Urothelium cell line (cell line): ENCODE data around the gene SIK3.

Experiments
- DNase-seq: peaks from one replicate; pipeline ENCODE4 v3.0.0; 2011; ENCODE audit warnings: low spot score, mixed read lengths
- FAIRE-seq: peaks from 2 replicates; lab custom pipeline; 2011; peaks lifted over from hg19 to GRCh38; lab: Jason Lieb, UNC

The SIK3 gene

DNA sequence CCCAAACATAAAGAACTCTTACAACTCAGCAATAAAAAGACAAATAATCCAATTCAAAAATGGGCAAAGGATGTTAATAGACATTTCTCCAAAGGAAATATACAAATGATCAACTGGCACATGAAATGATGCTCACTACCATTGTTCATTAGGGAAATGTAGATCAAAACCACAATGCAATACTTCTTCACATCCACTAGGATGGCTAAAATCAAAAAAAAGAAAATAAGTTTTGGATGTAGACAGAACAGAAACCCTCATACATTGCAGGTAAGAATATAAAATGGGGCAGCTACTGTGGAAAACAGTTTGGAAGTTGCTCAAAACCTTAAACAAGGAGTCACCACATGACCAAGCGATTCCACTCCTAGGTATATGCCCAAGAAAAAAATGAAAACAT, 16.3 kb downstream of the SIK3 start:
- DNase-seq (no peak), FAIRE-seq (no peak)

DNA sequence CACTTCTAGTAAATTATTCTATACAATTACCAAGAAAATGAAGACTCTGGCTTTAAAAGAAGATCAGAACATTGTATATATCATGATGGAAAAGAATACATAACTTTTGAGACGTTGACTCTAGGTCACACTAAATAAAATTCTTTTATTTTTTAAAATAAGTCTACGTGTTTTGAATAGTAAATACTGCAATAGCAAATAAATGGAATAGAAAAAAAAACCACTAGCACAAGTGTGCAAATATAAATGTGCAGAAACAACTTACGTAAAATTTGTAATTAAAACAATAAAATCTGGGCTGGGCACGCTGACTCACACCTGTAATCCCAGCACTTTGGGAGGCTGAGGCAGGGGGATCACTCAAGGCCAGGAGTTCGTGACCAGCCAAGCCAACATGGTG, 17.9 kb downstream of the SIK3 start:
- FAIRE-seq: no peak
- no peak for DNase-seq

DNA sequence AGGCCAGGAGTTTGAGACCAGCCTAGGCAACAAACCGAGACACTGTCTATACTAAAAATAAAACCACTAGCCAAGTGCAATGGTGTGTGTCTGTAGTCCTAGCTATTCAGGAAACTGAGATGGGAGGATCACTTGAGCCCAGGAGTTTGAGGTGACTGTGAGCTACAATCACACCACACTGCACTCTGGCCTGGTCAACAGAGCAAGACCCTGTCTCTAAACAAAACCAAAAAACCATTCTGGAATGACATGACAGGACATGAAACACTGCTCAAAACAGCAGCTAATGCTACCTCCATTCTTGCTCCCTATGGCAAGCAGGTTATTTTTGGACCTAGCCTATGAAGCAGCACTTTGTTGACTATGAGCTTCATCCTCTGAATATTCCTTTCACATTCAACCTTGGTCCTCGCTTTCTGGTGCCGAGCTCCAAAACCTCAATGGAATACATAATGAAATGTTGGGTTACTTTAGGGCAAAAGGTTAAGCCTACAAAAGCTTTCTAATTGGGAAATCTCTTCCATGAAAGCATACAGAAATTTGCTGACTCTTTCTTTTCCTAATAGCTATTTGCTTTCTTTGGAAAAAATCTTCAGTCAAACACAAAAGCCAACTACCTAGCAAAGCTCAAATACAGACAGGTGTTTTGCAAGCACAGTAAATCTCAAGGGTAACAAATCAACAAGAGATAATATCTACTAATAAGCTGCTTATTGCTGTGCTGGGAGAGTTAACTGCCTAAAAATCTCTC, 21.1 kb downstream of the SIK3 start:
- no peak for FAIRE-seq
- DNase-seq: no peak

DNA sequence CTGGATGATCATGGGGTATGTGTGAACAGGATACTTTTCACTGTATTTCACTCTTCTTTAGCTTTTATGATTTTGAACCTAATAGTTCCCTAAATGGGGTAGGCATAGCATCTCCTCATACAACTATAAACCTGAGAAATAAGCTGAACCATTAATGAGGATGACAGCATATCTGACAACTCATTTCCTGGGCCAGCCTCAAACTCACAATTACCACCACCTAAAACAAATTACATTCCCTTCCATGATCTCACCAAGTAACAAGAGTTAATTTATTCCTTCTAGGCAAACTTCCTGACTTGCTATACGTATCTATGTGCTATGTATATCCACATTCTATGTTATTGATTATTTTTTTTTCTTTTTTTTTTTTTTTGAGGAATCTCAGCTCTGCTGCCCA, 23.0 kb downstream of the SIK3 start:
- DNase-seq (no peak), FAIRE-seq (no peak)

DNA sequence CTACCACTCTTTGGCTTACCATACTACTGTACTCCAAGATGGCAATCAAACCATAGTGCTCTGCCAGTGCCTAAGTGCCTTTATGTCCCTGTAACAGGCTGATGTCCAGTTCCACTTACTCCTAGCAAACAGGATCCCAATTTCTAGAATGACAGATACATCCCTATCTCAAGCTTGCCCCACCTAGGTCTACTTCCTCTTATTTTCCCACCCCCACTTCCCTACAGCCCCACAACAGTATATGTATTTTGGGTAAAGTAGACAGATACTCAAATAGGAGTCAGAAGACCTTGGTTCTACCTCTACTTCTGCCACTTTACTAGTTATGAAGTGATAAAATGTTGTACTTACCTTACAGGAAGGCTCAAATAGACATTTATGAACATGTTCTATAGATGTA, 24.1 kb downstream of the SIK3 start:
- DNase-seq: no peak
- FAIRE-seq: no peak

DNA sequence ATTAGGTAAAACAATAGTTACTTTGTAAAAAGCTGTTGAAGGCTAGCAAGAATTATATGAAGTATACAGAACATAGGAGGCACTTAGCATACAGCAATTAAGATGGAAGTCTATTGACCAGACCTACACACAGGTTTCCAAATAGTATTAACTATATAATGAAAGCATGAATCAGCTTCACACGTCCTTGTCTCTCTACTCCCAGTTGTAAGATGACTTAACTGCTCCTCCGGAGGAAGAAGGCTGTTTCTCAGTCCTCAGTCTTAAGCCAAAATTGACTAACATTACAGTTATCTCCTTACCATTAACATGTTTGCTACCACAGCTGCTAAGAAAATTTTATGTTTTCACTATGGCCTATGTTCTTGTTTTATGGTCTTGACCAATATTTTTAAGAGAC, 24.7 kb downstream of the SIK3 start:
- FAIRE-seq (no peak), DNase-seq (no peak)

DNA sequence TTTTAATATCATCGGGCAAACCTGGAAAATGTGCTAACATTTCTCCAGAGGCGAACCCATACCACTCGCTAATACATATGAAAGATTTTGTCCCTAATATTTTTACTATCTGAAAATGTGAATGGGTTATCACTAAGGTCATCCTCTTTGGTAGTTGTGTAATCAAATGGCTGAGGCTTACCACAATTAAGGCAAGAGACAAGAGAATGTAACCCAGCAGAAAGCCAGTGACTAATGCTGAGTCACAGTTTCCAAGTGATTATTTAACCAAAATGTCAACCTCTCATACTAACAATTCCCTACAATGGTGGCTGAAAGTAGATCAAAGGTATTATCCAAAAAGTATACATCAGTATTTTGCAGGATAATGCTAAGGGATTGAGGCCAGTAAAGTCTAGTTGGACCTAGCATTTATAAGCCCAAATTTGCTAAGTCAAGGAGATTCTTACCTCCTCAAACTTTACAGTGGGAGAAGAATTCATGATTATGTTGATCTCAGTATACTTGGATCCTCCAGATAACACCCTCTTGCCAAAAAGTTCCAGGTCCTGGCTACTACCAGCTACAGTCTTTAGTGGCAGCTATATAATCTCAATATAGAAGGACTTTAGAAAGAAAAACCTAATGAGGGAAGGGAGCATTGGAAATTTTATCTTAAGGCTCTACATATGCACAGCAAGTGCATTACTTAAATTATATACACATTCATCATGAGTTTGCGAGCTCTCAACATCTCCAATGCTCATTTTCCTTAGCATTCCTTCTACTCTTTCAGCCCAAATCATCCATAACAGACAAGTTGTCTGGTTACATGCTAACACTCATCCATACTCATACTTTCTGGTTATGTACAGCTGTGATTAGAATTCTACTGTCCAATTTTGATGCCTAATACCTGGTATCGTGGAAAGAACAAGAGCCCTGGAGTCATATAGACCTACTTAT, 25.4 kb downstream of the SIK3 start:
- FAIRE-seq (no peak), DNase-seq (peak; percentile 61)

DNA sequence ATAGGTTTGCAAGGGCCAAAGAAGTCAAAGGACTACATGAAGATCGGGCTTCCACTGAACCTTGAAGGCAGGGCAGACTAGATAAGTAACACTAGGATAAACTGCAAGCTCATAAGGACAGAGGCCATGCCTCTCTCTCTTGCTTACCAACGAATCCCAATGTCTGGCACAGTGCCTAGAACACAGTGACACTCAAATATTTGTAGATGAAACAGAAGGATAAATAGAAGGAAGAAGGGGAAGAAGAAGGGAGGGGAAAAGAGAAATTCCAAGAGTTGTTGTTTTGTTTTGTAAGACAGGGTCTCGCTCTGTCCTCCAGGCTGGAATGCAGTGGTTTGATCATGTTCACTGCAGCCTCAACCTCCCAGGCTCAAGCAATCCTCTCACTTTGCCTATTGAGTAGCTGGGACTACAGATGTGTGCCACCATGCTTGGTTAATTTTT, 26.9 kb downstream of the SIK3 start:
- no peak for FAIRE-seq
- peak; percentile 12 for DNase-seq

DNA sequence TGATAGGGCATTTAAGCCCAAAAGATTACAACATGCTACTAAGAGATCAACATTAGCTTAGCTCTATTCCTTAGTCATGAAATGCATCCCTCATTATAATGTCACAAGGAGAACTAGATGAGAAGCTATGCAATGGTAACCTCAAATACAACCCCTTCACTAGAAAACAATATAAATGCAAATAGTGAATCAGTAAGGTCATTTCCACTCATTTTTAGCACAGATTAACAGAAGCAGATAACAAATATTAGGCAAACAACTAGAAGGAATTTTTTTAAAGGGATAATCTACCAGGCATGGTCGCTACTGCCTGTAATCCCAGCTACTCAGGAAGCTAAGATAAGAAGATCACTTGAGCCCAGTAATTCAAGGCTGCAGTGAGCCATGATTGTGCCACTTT, 28.2 kb downstream of the SIK3 start:
- FAIRE-seq: no peak
- no peak for DNase-seq

DNA sequence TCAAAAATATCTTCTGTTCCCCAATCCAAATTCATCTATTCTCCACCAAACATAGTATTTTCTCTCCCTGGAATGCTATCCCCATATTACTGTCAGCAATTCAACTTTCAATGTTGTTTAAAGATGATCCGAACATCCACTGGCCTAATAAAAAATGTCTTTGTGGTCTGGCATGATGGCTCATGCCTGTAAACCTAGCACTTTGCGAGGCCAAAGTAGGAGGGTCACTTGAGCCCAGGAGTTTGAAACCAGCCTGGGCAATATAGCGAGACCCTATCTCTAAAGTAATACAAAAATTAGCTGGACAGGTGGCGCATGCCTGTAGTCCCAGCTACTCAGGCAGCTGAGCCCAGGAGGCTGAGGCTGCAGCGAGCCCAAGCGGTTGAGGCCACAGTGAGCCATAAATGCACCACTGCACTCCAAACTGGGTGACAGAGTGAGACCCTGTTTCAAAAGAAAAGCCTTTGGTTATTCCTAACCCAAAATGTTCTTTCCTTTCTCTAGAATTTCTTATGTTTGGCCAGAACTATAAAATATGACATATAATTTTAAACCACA, 29.8 kb downstream of the SIK3 start:
- FAIRE-seq: no peak

DNA sequence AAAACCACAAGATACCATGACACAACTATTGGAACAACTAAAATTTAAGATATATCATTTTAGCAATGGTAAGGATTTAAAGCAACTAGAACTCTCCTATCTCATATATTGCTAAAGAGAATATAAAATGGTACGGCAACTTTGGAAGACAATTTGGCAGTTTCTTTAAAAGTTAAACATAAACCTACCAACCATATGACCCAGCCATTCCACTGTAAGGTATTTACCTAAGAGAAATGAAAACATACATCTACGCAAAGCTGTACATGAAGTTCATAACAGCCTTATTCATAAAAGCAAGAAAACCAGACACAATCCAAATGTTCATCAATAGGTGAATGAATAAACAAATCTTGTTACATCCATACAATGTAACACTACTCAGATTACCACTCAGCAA, 31.3 kb downstream of the SIK3 start:
- FAIRE-seq: no peak
- DNase-seq: no peak

More for the DNA sequence above, 29.8 kb downstream of the SIK3 start:
- DNase-seq: no peak

DNA sequence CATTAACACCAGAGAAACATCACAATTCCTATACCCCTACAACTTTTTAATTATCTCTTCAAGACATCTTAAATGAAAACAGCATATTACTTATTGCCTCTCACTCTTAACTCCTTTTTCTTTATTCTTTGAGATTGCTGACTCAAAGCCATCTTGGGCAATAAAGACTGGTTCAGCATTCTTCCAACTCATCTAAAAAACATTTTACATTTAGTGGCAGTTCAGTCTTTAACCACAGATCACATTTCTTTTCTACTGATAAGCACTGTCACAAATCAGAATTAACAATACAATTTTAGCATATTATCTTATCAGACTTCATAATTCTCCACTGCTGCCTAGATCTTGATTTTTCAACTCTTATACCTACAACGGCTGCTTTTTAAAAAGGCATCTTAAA, 34.0 kb downstream of the SIK3 start:
- no peak for FAIRE-seq
- DNase-seq: no peak

DNA sequence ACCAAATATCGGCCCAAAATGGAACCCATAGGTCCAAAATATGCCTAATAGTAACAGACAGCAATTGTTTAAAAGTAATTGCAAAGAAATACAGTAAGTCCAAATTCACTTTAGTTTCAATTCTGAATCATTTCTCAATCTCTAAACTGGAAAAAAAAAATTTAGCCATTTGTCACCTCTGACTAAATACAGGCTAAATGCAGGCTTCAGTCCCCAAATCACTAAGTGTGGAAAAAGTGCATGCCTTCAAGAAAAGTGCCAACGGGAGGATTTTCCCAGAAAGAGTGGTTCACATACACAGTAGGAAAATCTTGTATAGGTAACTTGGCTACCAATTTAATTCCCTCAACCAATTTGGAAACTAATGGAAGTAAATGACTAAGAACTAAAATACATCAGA, 35.7 kb downstream of the SIK3 start:
- no peak for DNase-seq
- FAIRE-seq: no peak

DNA sequence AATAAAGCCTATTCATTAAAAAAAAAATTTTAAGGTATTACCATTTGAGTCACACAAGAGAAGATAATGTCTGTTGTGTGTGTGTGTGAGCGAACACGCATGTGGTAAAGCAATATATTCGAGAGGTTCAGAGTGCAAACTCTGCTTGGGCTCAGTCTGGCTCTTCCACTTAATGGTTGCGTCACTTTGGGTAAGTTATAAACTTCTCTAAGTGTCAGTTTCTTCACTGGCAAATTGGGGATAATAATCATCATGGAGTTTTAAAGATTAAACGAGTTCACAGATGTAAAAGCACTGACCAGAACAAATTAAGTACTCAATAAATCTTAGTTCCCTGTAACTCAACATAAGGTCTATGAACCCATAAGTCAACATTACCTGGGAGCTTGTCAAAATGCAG, 37.0 kb downstream of the SIK3 start:
- FAIRE-seq (no peak), DNase-seq (no peak)

DNA sequence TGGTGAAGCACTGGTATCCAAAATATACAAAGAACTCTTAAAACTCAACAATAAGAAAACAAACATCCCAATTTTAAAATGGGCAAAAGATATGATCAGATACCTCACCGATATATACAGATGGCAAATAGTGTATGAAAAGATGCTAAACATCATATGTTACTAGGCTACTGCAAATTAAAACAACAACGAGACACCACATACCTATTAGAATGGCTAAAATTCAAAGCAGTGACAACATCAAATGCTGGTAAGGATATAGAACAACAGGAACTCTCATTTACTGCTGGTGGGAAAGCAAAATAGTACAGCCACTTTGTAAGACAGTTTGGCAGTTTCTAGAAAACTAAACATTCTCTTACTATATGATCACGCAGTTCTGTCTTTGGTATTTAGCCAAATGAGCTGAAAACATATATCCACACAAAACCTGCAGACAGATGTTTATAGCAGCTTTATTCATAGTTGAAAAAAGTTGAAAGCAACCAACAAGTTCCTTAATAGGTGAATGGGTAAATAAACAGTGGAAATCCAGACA, 38.5 kb downstream of the SIK3 start:
- FAIRE-seq (no peak), DNase-seq (no peak)

DNA sequence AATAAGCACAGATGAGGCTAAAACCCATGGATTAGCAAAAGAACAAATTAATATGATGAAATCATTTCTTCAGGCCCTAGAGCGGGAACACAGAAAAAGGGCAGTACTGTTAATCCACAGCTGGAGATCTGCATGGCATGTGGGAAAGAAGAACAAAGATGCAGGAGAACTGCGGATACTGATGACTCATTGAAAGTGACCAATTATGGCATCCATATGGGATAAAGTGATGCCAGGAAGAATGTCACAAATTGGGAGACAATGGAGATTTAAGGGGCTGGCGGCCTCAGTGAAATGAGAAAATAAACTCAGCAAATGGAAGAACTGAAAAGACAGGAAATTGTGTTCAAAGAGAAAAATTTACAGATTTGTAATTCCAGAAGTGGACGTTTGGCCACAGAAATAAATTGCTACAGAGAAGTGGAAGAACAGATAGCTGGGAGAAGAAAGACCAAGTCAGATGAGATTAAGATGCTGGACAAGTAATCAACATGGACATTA, 39.4 kb downstream of the SIK3 start:
- peak; percentile 20 for DNase-seq
- FAIRE-seq: no peak

DNA sequence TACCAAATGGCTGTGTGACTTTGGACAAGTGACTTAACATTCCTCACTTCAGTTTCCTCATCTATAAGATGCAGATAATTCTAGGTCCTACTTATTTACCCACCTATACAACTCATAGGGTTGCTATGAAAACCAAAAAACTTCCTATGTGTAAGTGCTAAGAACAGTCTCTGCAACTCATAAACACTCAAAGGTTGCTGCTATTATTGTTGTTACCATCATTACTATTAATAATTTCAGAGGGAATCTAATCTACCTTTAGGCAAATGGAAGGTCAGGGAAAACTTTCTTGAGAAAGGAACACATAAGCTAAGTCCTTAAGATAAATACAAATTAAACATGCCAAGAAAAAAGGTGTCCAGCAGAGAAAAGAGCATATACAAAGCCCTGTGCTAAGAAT, 40.5 kb downstream of the SIK3 start:
- FAIRE-seq (no peak), DNase-seq (no peak)

DNA sequence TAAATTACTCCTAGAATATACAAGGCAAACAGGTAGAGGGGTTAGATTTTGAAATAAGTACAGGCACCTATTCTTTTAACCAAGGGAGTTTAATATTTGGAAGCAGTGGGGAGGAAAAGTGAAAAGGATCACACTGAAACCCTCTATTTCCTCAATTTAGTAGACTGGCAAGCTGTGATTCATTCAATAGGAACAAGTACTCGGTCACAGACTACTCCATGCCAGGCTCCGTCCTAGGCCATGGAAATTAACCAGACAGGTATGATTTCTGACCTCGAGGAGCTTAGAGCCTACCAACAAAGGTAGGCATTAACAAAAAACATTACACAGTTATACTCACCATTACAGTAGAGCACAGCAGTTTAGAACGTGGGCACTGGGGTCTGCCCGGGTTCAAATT, 40.9 kb downstream of the SIK3 start:
- DNase-seq: no peak
- FAIRE-seq: no peak

DNA sequence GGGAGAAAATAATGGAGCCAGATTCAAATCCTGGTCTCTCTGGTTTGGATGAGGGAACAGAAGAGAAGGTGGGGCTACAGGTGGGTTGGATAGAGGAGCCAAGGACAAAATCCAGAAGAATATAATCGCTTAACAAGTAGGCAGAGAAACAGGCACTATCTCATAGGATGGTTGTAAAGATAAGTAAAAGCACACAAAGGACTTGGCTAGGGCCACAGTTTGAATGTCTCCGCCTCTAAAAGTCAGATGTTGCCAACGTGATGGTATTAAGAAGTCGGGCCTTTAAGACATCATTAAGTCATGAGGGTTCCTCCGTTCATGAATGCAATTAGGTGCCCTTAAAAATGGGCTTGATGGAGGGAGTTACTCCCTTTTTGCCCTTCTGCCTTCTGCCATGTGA, 42.8 kb downstream of the SIK3 start:
- FAIRE-seq (no peak), DNase-seq (no peak)

DNA sequence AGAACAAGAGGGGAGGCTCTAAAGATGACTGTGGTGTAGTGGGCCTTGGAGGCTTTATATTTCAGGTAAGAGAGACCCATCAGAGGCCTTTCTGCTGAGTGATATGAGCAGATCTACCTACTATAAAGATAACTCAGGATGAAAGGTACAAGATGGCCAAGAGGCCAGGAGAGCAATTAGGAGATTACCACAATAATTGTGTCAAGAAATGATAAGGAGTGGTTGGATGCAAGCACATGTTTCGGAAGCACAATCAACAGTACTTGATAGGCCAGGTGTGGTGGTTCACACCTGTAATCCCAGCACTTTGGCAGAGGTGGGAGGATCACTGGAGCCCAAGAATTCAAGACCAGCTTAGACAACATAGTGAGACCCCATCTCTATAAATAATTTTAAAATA, 43.8 kb downstream of the SIK3 start:
- no peak for DNase-seq
- FAIRE-seq: no peak
